Smooth muscle cell (in vitro differentiated cells): ENCODE measurements around the gene CCDC68. TPM values are rescaled to one million over a fixed set of nuclear protein-coding genes. Genes with fewer than 3 reads are reported as not detected.

Experiments used
- DNase-seq: peaks from one replicate; lab custom pipeline; 2025; ENCODE audit not compliant: unreplicated experiment; lab: John Stamatoyannopoulos, UW
- H2AFZ ChIP-seq: fragments of 200-600 bp; sonication (generic); 2 replicates; pipeline ENCODE4 v1.6.0; 2016; ENCODE audit warnings: antibody characterized with exemption, low read depth, mild to moderate bottlenecking
- H3F3A ChIP-seq: fragments of 200-600 bp; sonication (generic); 2 replicates; pipeline ENCODE4 v1.6.0; 2017; ENCODE audit warnings: antibody characterized with exemption, low read depth
- H3K27ac ChIP-seq: fragments of 200-600 bp; sonication (generic); 2 replicates; pipeline ENCODE4 v1.5.1; 2016; ENCODE audit warnings: low read depth, mild to moderate bottlenecking
- H3K27me3 ChIP-seq: fragments of 200-600 bp; sonication (generic); 2 replicates; pipeline ENCODE4 v1.6.1; 2016; ENCODE audit warnings: low read depth, mild to moderate bottlenecking
- H3K36me3 ChIP-seq: fragments of 200-600 bp; sonication (generic); 2 replicates; pipeline ENCODE4 v1.5.1; 2016; ENCODE audit warnings: low read depth
- H3K4me1 ChIP-seq: fragments of 200-600 bp; sonication (generic); 2 replicates; pipeline ENCODE4 v1.5.1; 2016; ENCODE audit warnings: low read depth
- H3K4me2 ChIP-seq: fragments of 200-600 bp; sonication (generic); 2 replicates; pipeline ENCODE4 v1.6.0; 2016; ENCODE audit warnings: mild to moderate bottlenecking
- H3K4me3 ChIP-seq: fragments of 200-600 bp; sonication (generic); 2 replicates; pipeline ENCODE4 v1.5.1; 2016; ENCODE audit warnings: mild to moderate bottlenecking
- H3K79me2 ChIP-seq: fragments of 200-600 bp; sonication (generic); 2 replicates; pipeline ENCODE4 v1.6.0; 2016; ENCODE audit warnings: low read depth, mild to moderate bottlenecking
- H3K9ac ChIP-seq: fragments of 200-600 bp; sonication (generic); 2 replicates; pipeline ENCODE4 v1.6.0; 2016; ENCODE audit warnings: low read depth
- H3K9me3 ChIP-seq: fragments of 200-600 bp; sonication (generic); replicated peaks from 2 replicates; pipeline ENCODE4 v1.5.1; 2016; ENCODE audit warnings: low read depth
- H4K20me1 ChIP-seq: fragments of 200-600 bp; sonication (generic); 2 replicates; pipeline ENCODE4 v1.6.0; 2016; ENCODE audit warnings: low read depth
- WGBS: methylation state at CpG from one replicate; pipeline ENCODE4 v1.1.7; 2016; ENCODE audit warnings: low lambda C conversion rate; 5-methylcytosine and 5-hydroxymethylcytosine counted together
- polyA plus RNA-seq: library from polyadenylated mRNA; unstranded; fragments of >200 nt; fragmentation: Nextera tagmentation; extraction: Ambion mirVana; gene quantifications from 2 replicates; pipeline ENCODE4 v1.2.1, GENCODE V29; 2016
- total RNA-seq: library from RNA; depleted of rRNA; stranded (reverse); fragments of >200 nt; gene quantifications from 2 replicates; pipeline ENCODE4 v1.2.3, GENCODE V29; 2014
- TF ChIP-seq, protein P1 (sequence below): fragments of 200-600 bp; sonication (generic); IDR thresholded peaks from 2 replicates; pipeline ENCODE4 v1.5.1; 2017; ENCODE audit warnings: borderline replicate concordance, mild to moderate bottlenecking, antibody characterized with exemption; ENCODE audit not compliant: insufficient read depth, poor library complexity, severe bottlenecking

CCDC68 gene
- total and polyA plus RNA-seq, 2 experiments from 2014 or later: 4.8 to 6.2 TPM

DNA sequence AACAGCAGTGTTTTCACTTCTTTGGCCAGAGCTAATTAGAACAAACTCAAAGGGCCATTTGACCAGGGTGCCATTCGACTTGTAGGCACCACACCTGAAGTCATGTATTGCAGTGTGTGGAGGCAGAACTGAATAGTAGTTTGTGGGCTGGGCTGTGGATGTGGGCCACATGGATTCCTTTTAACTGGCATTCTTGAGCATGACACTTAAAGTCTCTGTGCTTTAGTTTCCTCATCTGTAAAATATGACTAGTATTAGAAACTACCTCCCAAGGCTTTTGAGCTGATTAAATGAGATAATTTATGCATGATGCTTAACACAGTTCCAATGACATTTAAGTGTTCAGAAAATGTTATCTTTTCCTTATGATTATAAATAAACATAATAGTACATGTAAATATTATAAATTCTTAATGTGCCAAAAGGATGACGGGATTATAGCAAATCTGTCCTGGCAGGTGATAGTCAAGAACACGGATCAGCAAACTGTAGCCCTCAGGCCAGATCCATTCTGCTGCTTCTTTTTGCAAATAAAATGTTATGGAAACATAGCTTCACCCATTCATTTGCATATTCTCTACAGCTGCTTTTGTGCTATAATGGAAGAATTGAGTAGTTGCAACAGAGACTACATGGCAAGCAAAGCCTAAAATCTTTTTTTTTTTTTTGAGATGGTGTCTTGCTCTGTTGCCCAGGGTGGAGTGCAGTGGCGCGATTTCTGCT, 36.3 kb upstream of the CCDC68 start:
- H3K4me2 ChIP-seq: no peak overlapping the region
- no peaks in the 10 kb centered on the region for H3K4me1 ChIP-seq
- no peak overlapping the region for H3K4me3 ChIP-seq
- TF ChIP-seq, protein P1, sequence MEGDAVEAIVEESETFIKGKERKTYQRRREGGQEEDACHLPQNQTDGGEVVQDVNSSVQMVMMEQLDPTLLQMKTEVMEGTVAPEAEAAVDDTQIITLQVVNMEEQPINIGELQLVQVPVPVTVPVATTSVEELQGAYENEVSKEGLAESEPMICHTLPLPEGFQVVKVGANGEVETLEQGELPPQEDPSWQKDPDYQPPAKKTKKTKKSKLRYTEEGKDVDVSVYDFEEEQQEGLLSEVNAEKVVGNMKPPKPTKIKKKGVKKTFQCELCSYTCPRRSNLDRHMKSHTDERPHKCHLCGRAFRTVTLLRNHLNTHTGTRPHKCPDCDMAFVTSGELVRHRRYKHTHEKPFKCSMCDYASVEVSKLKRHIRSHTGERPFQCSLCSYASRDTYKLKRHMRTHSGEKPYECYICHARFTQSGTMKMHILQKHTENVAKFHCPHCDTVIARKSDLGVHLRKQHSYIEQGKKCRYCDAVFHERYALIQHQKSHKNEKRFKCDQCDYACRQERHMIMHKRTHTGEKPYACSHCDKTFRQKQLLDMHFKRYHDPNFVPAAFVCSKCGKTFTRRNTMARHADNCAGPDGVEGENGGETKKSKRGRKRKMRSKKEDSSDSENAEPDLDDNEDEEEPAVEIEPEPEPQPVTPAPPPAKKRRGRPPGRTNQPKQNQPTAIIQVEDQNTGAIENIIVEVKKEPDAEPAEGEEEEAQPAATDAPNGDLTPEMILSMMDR: no peak
- no peaks in the 10 kb centered on the region for H4K20me1 ChIP-seq
- 94% methylated on average over 5 of the region's 5 CpGs for WGBS
- H3K9ac ChIP-seq: no peak overlapping the region
- no peaks in the 10 kb centered on the region for H3K36me3 ChIP-seq
- no peaks in the 10 kb centered on the region for H3F3A ChIP-seq
- H3K9me3 ChIP-seq: no peaks in the 10 kb centered on the region
- no peaks in the 10 kb centered on the region for H3K79me2 ChIP-seq
- no peak for DNase-seq
- H3K27ac ChIP-seq: no peak overlapping the region
- no peaks in the 10 kb centered on the region for H3K27me3 ChIP-seq
- H2AFZ ChIP-seq: no peak overlapping the region

DNA sequence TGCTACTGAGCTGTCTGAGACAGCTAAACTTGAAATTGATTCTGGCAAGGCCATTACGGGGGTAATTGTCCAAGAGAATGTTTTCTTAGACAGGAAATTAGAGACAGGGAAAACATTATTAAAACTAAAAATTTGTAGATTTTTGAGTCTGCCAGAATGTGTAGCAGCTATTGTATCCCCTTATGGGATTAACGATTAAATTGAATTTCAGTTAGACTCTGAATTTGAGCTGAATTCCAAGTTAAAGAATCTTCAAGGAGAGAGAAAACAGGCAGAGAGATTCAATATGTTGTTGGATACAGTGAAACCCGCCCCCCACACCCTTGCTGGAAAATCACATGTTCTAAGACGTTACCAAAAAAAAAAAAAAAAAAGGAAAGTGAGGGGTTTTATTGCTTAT, 32.7 kb upstream of the CCDC68 start:
- Histone ChIP-seq H3F3A (no peaks in the 10 kb centered on the region), H3K4me2 (no peak overlapping the region), H4K20me1 (no peaks in the 10 kb centered on the region), H3K27me3 (no peaks in the 10 kb centered on the region), H3K9ac (no peak overlapping the region), H3K27ac (no peak overlapping the region), H3K36me3 (no peaks in the 10 kb centered on the region), H3K9me3 (no peaks in the 10 kb centered on the region), H3K4me3 (no peak overlapping the region), H3K79me2 (no peaks in the 10 kb centered on the region), H3K4me1 (no peaks in the 10 kb centered on the region), H2AFZ (no peak overlapping the region)
- 94% methylated on average over 4 of the region's 4 CpGs for WGBS
- TF ChIP-seq, protein P1: no peak
- DNase-seq: no peak

DNA sequence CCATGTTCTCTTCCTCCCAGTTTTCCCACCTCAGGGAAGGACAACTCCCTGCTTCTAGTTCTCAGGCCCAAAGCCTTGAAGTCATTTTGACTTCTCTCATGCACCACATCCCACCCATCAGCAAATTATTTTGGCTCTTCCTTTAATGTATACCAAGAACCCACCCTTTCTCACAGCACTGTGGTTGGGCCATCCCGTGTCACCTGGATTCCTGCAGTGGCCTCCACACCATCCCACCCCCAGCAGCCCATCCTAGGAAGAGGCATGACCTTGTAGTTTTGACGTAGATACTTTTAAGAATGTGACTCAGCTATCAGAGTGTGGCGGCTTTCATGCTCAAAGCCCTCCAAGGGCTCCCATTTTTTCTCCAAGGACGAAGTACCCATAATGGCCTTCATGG, 25.6 kb upstream of the CCDC68 start:
- 94% methylated on average over 4 of the region's 4 CpGs for WGBS
- Histone ChIP-seq H3K36me3 (no peaks in the 10 kb centered on the region), H3F3A (no peaks in the 10 kb centered on the region), H3K27me3 (no peaks in the 10 kb centered on the region), H4K20me1 (no peaks in the 10 kb centered on the region), H3K9me3 (no peaks in the 10 kb centered on the region), H3K4me1 (no peaks in the 10 kb centered on the region), H3K27ac (no peak overlapping the region), H3K4me3 (no peak overlapping the region), H3K4me2 (no peak overlapping the region), H3K9ac (no peak overlapping the region), H2AFZ (no peak overlapping the region), H3K79me2 (no peaks in the 10 kb centered on the region)
- DNase-seq: no peak
- TF ChIP-seq, protein P1: no peak

DNA sequence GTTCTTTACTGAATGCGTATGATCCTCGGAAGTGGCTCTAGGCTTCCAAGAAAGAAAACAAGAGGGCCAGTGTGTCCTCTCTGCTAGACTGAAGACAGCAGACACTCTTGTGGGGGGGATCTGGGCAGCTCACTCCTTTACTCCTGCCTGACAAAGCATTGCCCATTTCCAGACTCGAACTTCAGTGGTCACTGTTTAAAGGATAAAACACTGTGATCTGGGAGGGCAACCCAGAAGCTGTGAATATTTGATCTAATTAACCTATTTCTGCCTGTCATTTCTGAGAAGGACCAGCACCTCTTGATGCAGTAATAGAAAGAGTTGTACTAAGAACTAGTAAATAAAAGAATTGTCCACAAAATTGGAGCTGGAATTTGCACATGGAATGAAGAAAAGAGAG, 24.5 kb upstream of the CCDC68 start:
- H3K4me1 ChIP-seq: no peaks in the 10 kb centered on the region
- no peaks in the 10 kb centered on the region for H3K9me3 ChIP-seq
- H3K9ac ChIP-seq: no peak overlapping the region
- 90% methylated on average over 3 of the region's 3 CpGs for WGBS
- H3K4me2 ChIP-seq: no peak overlapping the region
- no peak overlapping the region for H3K27ac ChIP-seq
- no peak overlapping the region for H3K4me3 ChIP-seq
- TF ChIP-seq, protein P1: no peak
- H2AFZ ChIP-seq: no peak overlapping the region
- no peaks in the 10 kb centered on the region for H3F3A ChIP-seq
- DNase-seq: no peak
- no peaks in the 10 kb centered on the region for H3K79me2 ChIP-seq
- no peaks in the 10 kb centered on the region for H3K36me3 ChIP-seq
- no peaks in the 10 kb centered on the region for H3K27me3 ChIP-seq
- H4K20me1 ChIP-seq: no peaks in the 10 kb centered on the region
